AG10803 (cell line): ENCODE results near the gene LCN15.
A peak's percentile ranks its signal among the peaks of the same experiment; 100 is the strongest.
"Not testable (repeated sequence)": the region's sequence is repeated elsewhere in the genome, so short reads cannot be mapped to it uniquely, and the experiment has no call there.

ENCODE experiments used
- DNase-seq: peaks from one replicate; pipeline ENCODE4 v3.0.0; 2010; ENCODE audit warnings: low read depth
- H3K4me3 ChIP-seq: 2 replicates; pipeline ENCODE4 v1.5.1; 2011; ENCODE audit warnings: mild to moderate bottlenecking, low read length, control low read depth
- TF ChIP-seq, protein P1 (sequence below): conservative IDR thresholded peaks from 2 replicates; pipeline ENCODE4 v1.5.1; 2011; ENCODE audit warnings: mild to moderate bottlenecking, low read length, control low read depth, inconsistent platforms

LCN15 gene

GRCh38 chr9:136760834-136761544 lies 3.3 kb downstream of the LCN15 start:
- TF ChIP-seq, protein P1, sequence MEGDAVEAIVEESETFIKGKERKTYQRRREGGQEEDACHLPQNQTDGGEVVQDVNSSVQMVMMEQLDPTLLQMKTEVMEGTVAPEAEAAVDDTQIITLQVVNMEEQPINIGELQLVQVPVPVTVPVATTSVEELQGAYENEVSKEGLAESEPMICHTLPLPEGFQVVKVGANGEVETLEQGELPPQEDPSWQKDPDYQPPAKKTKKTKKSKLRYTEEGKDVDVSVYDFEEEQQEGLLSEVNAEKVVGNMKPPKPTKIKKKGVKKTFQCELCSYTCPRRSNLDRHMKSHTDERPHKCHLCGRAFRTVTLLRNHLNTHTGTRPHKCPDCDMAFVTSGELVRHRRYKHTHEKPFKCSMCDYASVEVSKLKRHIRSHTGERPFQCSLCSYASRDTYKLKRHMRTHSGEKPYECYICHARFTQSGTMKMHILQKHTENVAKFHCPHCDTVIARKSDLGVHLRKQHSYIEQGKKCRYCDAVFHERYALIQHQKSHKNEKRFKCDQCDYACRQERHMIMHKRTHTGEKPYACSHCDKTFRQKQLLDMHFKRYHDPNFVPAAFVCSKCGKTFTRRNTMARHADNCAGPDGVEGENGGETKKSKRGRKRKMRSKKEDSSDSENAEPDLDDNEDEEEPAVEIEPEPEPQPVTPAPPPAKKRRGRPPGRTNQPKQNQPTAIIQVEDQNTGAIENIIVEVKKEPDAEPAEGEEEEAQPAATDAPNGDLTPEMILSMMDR: peak; percentile 67
- DNase-seq: peak; percentile 63
- H3K4me3 ChIP-seq: not testable (repeated sequence)

DNA sequence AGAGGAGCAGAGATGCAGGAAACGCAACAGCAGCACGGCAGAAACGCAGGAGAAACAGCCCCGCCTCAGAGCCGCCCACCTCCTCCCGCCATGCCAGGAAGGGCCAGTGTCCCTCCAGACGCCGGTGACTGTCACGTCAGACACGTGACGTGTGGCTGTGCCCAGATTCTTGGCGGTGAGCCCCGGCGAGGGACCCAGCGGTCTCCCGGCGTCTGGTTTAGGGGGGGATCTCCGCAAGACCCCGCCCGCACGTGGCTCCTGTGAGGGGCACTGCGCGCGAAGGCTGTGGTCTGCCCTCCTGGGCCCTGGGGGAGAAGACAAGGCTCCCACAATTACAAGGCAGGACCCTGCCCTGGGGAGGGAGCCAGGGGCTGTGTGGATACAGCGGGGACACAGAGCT lies 3.9 kb downstream of the LCN15 start:
- no peak for DNase-seq
- no peak overlapping the region for H3K4me3 ChIP-seq
- TF ChIP-seq, protein P1: no peak

DNA sequence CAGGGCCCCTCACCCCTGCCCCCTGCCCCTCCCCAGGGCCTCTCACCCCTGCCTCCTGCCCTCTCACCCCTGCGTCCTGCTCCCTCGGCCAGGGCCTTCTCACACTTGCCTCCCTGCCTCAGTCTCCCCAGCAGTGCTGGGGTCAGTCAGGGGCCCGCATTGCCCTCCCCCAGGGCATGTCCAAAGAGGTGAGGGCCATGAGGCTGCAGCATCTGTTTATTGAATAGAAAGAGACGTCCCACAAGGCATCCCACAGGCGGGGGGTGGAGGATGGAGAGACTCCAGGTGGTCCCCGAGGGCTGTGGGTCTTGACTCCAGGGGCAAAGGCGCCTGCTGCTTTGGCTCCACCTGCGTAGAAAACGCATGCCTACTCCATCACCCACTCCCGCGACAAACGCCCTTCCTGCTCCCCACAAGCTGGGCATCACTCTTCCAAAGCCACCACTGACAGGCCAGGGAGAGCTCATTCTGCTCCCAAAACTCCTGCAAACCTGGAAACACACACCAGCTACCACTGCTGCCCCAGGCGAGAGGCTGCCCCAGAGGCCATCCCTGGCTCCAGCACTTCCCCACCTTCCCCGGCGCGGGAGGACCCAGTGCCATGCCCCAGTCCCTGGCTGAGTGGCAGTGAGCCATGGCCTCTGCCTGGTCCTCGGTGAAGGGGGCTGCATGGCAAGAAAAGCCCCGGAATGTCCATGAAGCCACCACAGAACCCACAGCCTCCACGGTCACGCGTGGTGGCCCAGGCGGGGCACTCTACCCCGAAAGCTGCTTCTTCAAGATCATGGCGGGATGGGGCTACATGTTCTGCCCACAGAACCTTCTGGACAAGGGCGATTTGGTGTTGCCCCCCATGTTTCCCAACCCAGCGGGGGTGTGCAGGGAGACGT lies 4.6 kb downstream of the LCN15 start:
- TF ChIP-seq, protein P1: no peak
- no peak overlapping the region for H3K4me3 ChIP-seq
- no peak for DNase-seq

- TF ChIP-seq, protein P1: no peak
- H3K4me3 ChIP-seq: no peak overlapping the region
- DNase-seq: no peak
Observed at GRCh38 chr9:136759001-136759400, 5.3 kb downstream of the LCN15 start.

DNA sequence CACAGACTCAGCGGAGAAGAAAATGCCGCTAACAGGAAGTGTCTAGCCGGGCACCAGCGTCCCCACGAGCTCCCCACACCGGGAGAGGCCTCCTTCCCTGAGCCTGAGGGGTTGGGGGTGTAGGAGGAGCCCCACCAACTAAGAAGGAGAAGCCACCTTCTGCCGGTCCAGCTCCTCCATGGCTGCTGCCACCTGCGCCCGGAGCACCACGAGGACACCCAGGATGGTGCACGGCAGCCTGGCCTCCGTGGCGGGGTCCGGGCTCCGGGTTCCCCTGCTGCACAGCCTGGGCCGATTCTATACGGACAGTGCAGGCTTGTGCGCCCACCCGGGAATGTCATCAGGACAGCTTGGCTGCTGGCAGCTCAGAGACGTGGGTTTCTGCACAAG lies 6.6 kb downstream of the LCN15 start:
- TF ChIP-seq, protein P1: no peak
- no peak overlapping the region for H3K4me3 ChIP-seq
- no peak for DNase-seq

DNA sequence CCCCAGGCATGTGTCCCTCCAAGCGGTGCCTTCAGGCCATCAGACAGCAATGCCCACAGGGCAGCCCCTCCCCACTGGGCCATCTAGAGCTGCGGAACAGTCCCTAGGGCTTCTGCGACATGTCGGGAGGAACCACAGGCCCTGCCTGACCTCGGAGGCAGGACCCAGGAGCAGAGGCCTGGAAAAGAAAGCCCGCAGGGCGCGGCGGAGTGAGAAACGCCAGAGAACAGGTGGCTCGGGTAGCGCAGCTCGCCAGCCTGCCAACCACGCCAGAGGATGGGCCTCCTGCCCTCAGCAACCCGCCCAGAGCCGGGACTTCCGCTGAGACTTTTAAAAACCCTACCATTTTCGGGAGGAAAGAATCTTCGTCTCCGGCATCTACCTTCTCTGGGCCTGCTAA lies 7.0 kb downstream of the LCN15 start:
- TF ChIP-seq, protein P1: no peak
- no peak overlapping the region for H3K4me3 ChIP-seq
- no peak for DNase-seq
